ENCODE measurements around the gene U2SURP. TPM values are rescaled to one million over a fixed set of nuclear protein-coding genes. Genes with fewer than 3 reads are reported as not detected.

Gene U2SURP
- total and polyA plus RNA-seq, 2 experiments from 2014 or later: 40.2 to 66.1 TPM

GRCh38 chr3:142999881-143000280 is 1.5 kb upstream of the U2SURP start:
- Histone ChIP-seq H3K27me3 (replicated peaks; ENCODE audit: insufficient read depth) (no peaks in the 10 kb centered on the region), H3K4me2 (ENCODE audit: unreplicated experiment) (peak overlapping the region; percentile 80), H3K4me3 (peak overlapping the region; percentile 82), H3F3A (ENCODE audit: insufficient read depth) (peaks cover 22% of the 10 kb centered on the region), H3K4me1 (ENCODE audit: insufficient read depth) (peaks cover 25% of the 10 kb centered on the region), H3K79me2 (ENCODE audit: insufficient read depth) (peaks cover 45% of the 10 kb centered on the region), H4K20me1 (ENCODE audit: insufficient read depth) (0 out of 2 replicates have a peak, but pooled peaks cover under 1% of the 10 kb centered on the region), H3K9me2 (ENCODE audit: insufficient read depth) (no peaks in the 10 kb centered on the region), H3K36me3 (ENCODE audit: low read depth) (no peaks in the 10 kb centered on the region), H3K27ac (peak overlapping the region; percentile 90), H2AFZ (peak overlapping the region; percentile 83), H3K9ac (peak overlapping the region; percentile 90), H3K9me3 (ENCODE audit: low read depth) (no peaks in the 10 kb centered on the region)
- no peak for DNase-seq
- TF ChIP-seq EZH2 (IDR thresholded peaks at IDR 0.05; ENCODE audit: insufficient read depth, poor library complexity, severe bottlenecking): no peak
- no peak for TF ChIP-seq EZH2phosphoT487 (IDR thresholded peaks at IDR 0.05; ENCODE audit: insufficient read depth, low read depth)
- 82 to 86% methylated on average over 2 to 4 of the region's 4 CpGs for whole genome bisulfite sequencing, 2 experiments (ENCODE audit: low coverage in 1 of 2, low lambda C conversion rate in 2 of 2, missing lambda C conversion rate in 2 of 2)
- in situ Hi-C loops (cut with MboI): no loop called here

- Histone ChIP-seq H3K9me2 (ENCODE audit: insufficient read depth) (no peaks in the 10 kb centered on the region), H3K79me2 (ENCODE audit: insufficient read depth) (peaks cover 52% of the 10 kb centered on the region), H3K4me3 (peak overlapping the region; percentile 82), H3K27ac (peak overlapping the region; percentile 90), H3K4me1 (ENCODE audit: insufficient read depth) (peaks cover 26% of the 10 kb centered on the region), H3K4me2 (ENCODE audit: unreplicated experiment) (peak overlapping the region; percentile 80), H2AFZ (peak overlapping the region; percentile 83), H3K9me3 (ENCODE audit: low read depth) (no peaks in the 10 kb centered on the region), H3K9ac (peak overlapping the region; percentile 90), H4K20me1 (ENCODE audit: insufficient read depth) (0 out of 2 replicates have a peak, but pooled peaks cover 7% of the 10 kb centered on the region), H3K36me3 (ENCODE audit: low read depth) (no peaks in the 10 kb centered on the region), H3K27me3 (replicated peaks; ENCODE audit: insufficient read depth) (no peaks in the 10 kb centered on the region), H3F3A (ENCODE audit: insufficient read depth) (peaks cover 22% of the 10 kb centered on the region)
- in situ Hi-C loops (cut with MboI): no loop called here
- no peak for TF ChIP-seq EZH2 (IDR thresholded peaks at IDR 0.05; ENCODE audit: insufficient read depth, poor library complexity, severe bottlenecking)
- no peak for TF ChIP-seq EZH2phosphoT487 (IDR thresholded peaks at IDR 0.05; ENCODE audit: insufficient read depth, low read depth)
- DNase-seq: peak; percentile 62
- 1% methylated on average over 10 of the region's 10 CpGs for WGBS, 2 experiments (ENCODE audit: low coverage in 1 of 2, low lambda C conversion rate in 2 of 2, missing lambda C conversion rate in 2 of 2)
These were observed 842 bp upstream of the U2SURP start for GRCh38 chr3:143000528-143000927.

GRCh38 chr3:143001034-143001368 is 369 bp upstream of the U2SURP start:
- H3K4me3 ChIP-seq: peak overlapping the region; percentile 82
- no peaks in the 10 kb centered on the region for H3K27me3 ChIP-seq (replicated peaks; ENCODE audit: insufficient read depth)
- in situ Hi-C loops (cut with MboI): no loop called here
- H2AFZ ChIP-seq: peak overlapping the region; percentile 83
- DNase-seq: no peak
- 0 out of 2 replicates have a peak, but pooled peaks cover 7% of the 10 kb centered on the region for H4K20me1 ChIP-seq (ENCODE audit: insufficient read depth)
- H3K9me2 ChIP-seq (ENCODE audit: insufficient read depth): no peaks in the 10 kb centered on the region
- H3K9me3 ChIP-seq (ENCODE audit: low read depth): no peaks in the 10 kb centered on the region
- H3K4me2 ChIP-seq (ENCODE audit: unreplicated experiment): peak overlapping the region; percentile 80
- peaks cover 56% of the 10 kb centered on the region for H3K79me2 ChIP-seq (ENCODE audit: insufficient read depth)
- H3K27ac ChIP-seq: peak overlapping the region; percentile 90
- H3F3A ChIP-seq (ENCODE audit: insufficient read depth): peaks cover 22% of the 10 kb centered on the region
- H3K36me3 ChIP-seq (ENCODE audit: low read depth): no peaks in the 10 kb centered on the region
- TF ChIP-seq EZH2phosphoT487 (IDR thresholded peaks at IDR 0.05; ENCODE audit: insufficient read depth, low read depth): no peak
- no peak for TF ChIP-seq EZH2 (IDR thresholded peaks at IDR 0.05; ENCODE audit: insufficient read depth, poor library complexity, severe bottlenecking)
- peaks cover 26% of the 10 kb centered on the region for H3K4me1 ChIP-seq (ENCODE audit: insufficient read depth)
- WGBS, 2 experiments (ENCODE audit: low coverage in 1 of 2, low lambda C conversion rate in 2 of 2, missing lambda C conversion rate in 2 of 2): 1 to 2% methylated on average over 15 of the region's 15 CpGs
- peak overlapping the region; percentile 90 for H3K9ac ChIP-seq

- Histone ChIP-seq H3K4me1 (ENCODE audit: insufficient read depth) (peaks cover 26% of the 10 kb centered on the region), H2AFZ (peak overlapping the region; percentile 83), H3K9ac (peak overlapping the region; percentile 90), H3K36me3 (ENCODE audit: low read depth) (no peaks in the 10 kb centered on the region), H3K4me2 (ENCODE audit: unreplicated experiment) (peak overlapping the region; percentile 96), H3K79me2 (ENCODE audit: insufficient read depth) (peaks cover 68% of the 10 kb centered on the region), H3F3A (ENCODE audit: insufficient read depth) (peaks cover 22% of the 10 kb centered on the region), H3K27ac (peak overlapping the region; percentile 90), H3K9me3 (ENCODE audit: low read depth) (no peaks in the 10 kb centered on the region), H3K27me3 (replicated peaks; ENCODE audit: insufficient read depth) (no peaks in the 10 kb centered on the region), H3K4me3 (peak overlapping the region; percentile 82), H3K9me2 (ENCODE audit: insufficient read depth) (no peaks in the 10 kb centered on the region), H4K20me1 (ENCODE audit: insufficient read depth) (0 out of 2 replicates have a peak, but pooled peaks cover 7% of the 10 kb centered on the region)
- DNase-seq: peak; percentile 68
- WGBS, 2 experiments (ENCODE audit: low coverage in 1 of 2, low lambda C conversion rate in 2 of 2, missing lambda C conversion rate in 2 of 2): 1% methylated on average over 19 of the region's 19 CpGs
- in situ Hi-C loops (cut with MboI): no loop called here
- TF ChIP-seq EZH2 (IDR thresholded peaks at IDR 0.05; ENCODE audit: insufficient read depth, poor library complexity, severe bottlenecking): no peak
- TF ChIP-seq EZH2phosphoT487 (IDR thresholded peaks at IDR 0.05; ENCODE audit: insufficient read depth, low read depth): no peak
These were observed 828 bp downstream of the U2SURP start for GRCh38 chr3:143002083-143002712.

Data from GM23248 (cell line).